Astrocyte (in vitro differentiated cells and primary cell): ENCODE measurements around the gene CERKL.

Experiments
- EZH2 ChIP-seq: IDR thresholded peaks from 2 replicates; pipeline ENCODE4 v1.6.1; 2012; ENCODE audit warnings: mild to moderate bottlenecking, low read length, inconsistent platforms; ENCODE audit not compliant: insufficient read depth
- TF ChIP-seq, protein P1 (sequence below): IDR thresholded peaks from 2 replicates; pipeline ENCODE4 v1.5.1; 2011; ENCODE audit warnings: low read depth, mild to moderate bottlenecking, inconsistent platforms, low read length, moderate library complexity; ENCODE audit not compliant: insufficient read depth

DNA sequence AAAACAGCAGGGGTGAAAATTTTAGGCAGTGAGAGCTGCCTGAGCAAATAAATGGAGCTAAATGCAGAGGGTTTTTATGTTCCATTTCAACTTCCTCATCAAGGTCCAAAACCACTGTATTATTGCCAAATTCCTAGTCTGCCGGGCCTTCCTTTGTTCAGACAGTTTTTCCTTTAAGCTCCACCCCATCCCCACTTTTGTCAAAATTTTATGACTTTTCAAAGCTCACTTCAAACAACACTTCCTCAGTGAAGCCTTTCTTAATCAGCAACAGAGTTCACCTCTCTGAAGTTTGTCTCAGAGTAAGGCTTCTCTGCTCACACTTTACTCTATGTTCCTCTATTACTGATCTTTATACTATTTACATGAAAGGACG is 81.3 kb downstream of the CERKL start:
- TF ChIP-seq, protein P1, sequence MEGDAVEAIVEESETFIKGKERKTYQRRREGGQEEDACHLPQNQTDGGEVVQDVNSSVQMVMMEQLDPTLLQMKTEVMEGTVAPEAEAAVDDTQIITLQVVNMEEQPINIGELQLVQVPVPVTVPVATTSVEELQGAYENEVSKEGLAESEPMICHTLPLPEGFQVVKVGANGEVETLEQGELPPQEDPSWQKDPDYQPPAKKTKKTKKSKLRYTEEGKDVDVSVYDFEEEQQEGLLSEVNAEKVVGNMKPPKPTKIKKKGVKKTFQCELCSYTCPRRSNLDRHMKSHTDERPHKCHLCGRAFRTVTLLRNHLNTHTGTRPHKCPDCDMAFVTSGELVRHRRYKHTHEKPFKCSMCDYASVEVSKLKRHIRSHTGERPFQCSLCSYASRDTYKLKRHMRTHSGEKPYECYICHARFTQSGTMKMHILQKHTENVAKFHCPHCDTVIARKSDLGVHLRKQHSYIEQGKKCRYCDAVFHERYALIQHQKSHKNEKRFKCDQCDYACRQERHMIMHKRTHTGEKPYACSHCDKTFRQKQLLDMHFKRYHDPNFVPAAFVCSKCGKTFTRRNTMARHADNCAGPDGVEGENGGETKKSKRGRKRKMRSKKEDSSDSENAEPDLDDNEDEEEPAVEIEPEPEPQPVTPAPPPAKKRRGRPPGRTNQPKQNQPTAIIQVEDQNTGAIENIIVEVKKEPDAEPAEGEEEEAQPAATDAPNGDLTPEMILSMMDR: no peak
- TF ChIP-seq EZH2: no peak
